ENCODE data around the gene IDH2. TPM values are rescaled to one million over a fixed set of nuclear protein-coding genes. Genes with fewer than 3 reads are reported as not detected.

Gene IDH2
- total and polyA plus RNA-seq, 2 of the 4 experiments (the other 2 are of a cell fraction): 84.9 to 118 TPM

DNA sequence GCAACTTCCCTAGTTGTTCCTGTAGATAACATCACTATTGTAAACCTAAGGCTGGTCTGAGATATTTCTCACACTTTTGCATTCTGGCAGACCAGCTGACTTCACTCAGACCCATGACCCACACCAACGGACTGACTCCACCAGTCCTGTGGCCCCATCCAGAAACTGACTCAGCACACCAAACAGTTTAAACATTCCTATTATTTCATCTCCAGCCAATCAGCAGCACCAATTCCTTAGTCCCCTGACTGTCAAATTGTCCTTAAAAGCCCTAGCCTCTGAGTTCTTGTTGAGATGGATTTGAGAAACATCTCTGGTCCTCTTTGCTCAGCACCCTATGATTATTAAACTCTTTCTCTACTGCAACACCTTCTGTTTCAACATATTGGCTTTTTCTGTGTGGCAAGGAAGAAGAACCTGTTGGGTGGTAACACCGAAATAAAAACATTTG is 12.2 kb upstream of the IDH2 start:
- H3K27me3 ChIP-seq (ENCODE audit: control insufficient read depth, insufficient read depth, low read length): peaks cover 5% of the 10 kb centered on the region
- H4K91ac ChIP-seq (ENCODE audit: insufficient read depth, low read depth, low read length): no peak overlapping the region
- dilution Hi-C loops (cut with HindIII; ENCODE audit: low sequenced_read_pairs, unreplicated experiment): no loop called here
- no peak overlapping the region for H3K9ac ChIP-seq (ENCODE audit: low read depth, low read length)
- in situ Hi-C loops (cut with MboI; ENCODE audit: low sequenced_read_pairs): no loop called here
- ATAC-seq (ENCODE audit: low read depth) (no peak), DNase-seq (no peak)
- no peak overlapping the region for H4K5ac ChIP-seq (ENCODE audit: low read depth, low read length)
- H2BK5ac ChIP-seq (ENCODE audit: low read depth, low read length, poor library complexity, severe bottlenecking): no peak overlapping the region
- POLR2A ChIA-PET (ENCODE audit: unreplicated experiment): no interaction called here
- H3K4ac ChIP-seq (ENCODE audit: low read depth, low read length): no peak overlapping the region
- WGBS, 2 experiments (ENCODE audit: extremely low coverage in 2 of 2, insufficient read length in 1 of 2): no CpG with 5 or more reads among the region's 2 CpGs
- H3K9me3 ChIP-seq (ENCODE audit: control insufficient read depth, insufficient read depth, low read length): peaks cover 8% of the 10 kb centered on the region
- no TSS peak for BruUV-seq (replicated peaks)
- H3K4me3 ChIP-seq (ENCODE audit: insufficient read depth, low read depth, low read length): no peak overlapping the region
- no peak overlapping the region for H2BK20ac ChIP-seq (ENCODE audit: low read depth, low read length)
- CTCF ChIA-PET: interaction anchor here (0.6 kb wide), 1 partner anchor 258 kb away, joined by 9 read pairs; no protein-coding TSS in a partner anchor
- H2AK9ac ChIP-seq (replicated peaks; ENCODE audit: low read depth, low read length, poor library complexity): no peak overlapping the region
- TF ChIP-seq CTCF (conservative IDR thresholded peaks at IDR 0.05; ENCODE audit: low read depth, low read length) (no peak), MXI1 (IDR thresholded peaks at IDR 0.05; ENCODE audit: borderline replicate concordance, low read depth, low read length) (no peak), FOS (IDR thresholded peaks at IDR 0.05; ENCODE audit: low read depth, low read length) (no peak), RAD21 (IDR thresholded peaks at IDR 0.05; ENCODE audit: low read length) (no peak), ELK1 (IDR thresholded peaks at IDR 0.05; ENCODE audit: borderline replicate concordance, low read depth, low read length) (no peak), MAFK (IDR thresholded peaks at IDR 0.05; ENCODE audit: low read depth, low read length) (no peak), RCOR1 (IDR thresholded peaks at IDR 0.05; ENCODE audit: insufficient replicate concordance, low read length) (no peak)
- TF ChIP-seq, protein P1, sequence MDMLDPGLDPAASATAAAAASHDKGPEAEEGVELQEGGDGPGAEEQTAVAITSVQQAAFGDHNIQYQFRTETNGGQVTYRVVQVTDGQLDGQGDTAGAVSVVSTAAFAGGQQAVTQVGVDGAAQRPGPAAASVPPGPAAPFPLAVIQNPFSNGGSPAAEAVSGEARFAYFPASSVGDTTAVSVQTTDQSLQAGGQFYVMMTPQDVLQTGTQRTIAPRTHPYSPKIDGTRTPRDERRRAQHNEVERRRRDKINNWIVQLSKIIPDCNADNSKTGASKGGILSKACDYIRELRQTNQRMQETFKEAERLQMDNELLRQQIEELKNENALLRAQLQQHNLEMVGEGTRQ (IDR thresholded peaks at IDR 0.05; ENCODE audit: low read depth, low read length): no peak
- H4K20me1 ChIP-seq (ENCODE audit: insufficient read depth, low read length): no peaks in the 10 kb centered on the region
- H4K8ac ChIP-seq (ENCODE audit: low read depth in 2 of 2, low read length in 2 of 2): no peak overlapping the region
- H2BK15ac ChIP-seq (ENCODE audit: low read depth, low read length): no peak overlapping the region
- intact Hi-C loops (cut with micrococcal nuclease): no loop called here
- H3K79me1 ChIP-seq (ENCODE audit: low read depth in 1 of 2, low read length in 2 of 2): no peaks in the 10 kb centered on the region
- H2AK5ac ChIP-seq (ENCODE audit: low read depth, low read length): no peak overlapping the region
- H3K4me2 ChIP-seq (ENCODE audit: low read depth, low read length): no peak overlapping the region
- no peak overlapping the region for H3K23ac ChIP-seq (ENCODE audit: low read depth, low read length)
- H3K14ac ChIP-seq (replicated peaks; ENCODE audit: low read depth, low read length): no peak overlapping the region
- H2BK120ac ChIP-seq (ENCODE audit: low read depth, low read length): no peak overlapping the region
- H3K9me1 ChIP-seq (ENCODE audit: insufficient read depth, low read length): no peaks in the 10 kb centered on the region
- H3K36me3 ChIP-seq (ENCODE audit: control insufficient read depth, insufficient read depth, low read length): no peaks in the 10 kb centered on the region
- no peak overlapping the region for H3K18ac ChIP-seq (ENCODE audit: low read depth, low read length)
- no peak overlapping the region for H3K56ac ChIP-seq (ENCODE audit: extremely low read depth, insufficient read depth, low read length)
- no peak overlapping the region for H2AFZ ChIP-seq (replicated peaks; ENCODE audit: low read length, poor library complexity)
- H3K27ac ChIP-seq (ENCODE audit: insufficient read depth, low read length): no peak overlapping the region
- peaks cover 2% of the 10 kb centered on the region for H3K4me1 ChIP-seq (ENCODE audit: control insufficient read depth, insufficient read depth, low read length)
